ENCODE measurements around the gene SLC35F3.
"Not testable (repeated sequence)": the region's sequence is repeated elsewhere in the genome, so short reads cannot be mapped to it uniquely, and the experiment has no call there.

SLC35F3 gene

DNA sequence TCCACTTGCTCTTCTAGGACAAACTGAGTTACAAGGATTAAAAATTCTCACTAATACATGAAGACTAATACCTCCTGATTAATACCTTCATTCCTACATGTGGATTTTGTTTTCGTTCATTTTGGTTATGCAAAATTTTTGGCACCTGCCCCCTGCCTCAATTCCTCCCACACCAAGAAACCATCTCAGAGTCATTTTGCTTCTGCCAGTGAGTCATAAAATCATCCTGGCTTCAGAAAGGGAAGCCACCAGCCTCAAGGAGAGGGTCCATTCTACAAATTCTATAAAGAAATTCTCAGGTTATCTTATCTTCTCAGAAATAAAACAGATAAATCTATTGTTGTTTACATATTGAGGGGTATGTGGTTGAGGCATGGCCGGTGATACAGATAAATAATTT lies 365.6 kb downstream of the SLC35F3 start:
- no peak for DNase-seq

DNA sequence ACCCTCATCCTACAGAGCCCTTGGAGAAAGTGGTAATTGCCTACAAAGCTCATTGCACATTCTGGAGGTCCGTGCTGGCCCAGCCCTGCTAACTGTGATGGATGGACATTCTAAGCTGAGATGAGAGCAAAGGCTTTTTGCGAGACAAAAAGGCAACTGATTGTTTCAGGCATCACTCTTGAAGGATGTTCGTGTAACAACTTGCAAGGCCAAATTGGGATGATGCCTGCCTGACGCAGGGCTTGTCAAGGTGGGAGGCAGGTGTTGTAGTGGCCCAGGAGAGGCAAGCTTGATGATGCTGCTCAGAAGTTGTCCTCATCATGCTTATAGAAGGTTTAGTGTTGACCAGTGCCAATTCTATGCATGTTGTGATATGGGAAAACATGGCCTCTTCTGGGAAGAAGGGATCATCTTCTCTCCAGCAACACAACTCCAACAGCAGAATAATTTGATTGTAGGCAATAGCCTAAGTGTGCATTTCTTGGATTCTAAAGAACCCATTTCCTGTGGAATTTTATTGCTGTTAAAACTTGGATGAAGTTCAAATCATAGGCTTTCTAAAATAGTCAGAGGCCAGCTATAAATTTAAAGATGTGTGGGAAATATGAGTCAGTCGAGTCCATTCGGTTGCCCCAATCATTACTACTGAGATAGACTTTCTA lies 366.2 kb downstream of the SLC35F3 start:
- DNase-seq: no peak

- DNase-seq: no peak
These were observed 366.7 kb downstream of the SLC35F3 start for GRCh38 chr1:234271243-234271606.

DNA sequence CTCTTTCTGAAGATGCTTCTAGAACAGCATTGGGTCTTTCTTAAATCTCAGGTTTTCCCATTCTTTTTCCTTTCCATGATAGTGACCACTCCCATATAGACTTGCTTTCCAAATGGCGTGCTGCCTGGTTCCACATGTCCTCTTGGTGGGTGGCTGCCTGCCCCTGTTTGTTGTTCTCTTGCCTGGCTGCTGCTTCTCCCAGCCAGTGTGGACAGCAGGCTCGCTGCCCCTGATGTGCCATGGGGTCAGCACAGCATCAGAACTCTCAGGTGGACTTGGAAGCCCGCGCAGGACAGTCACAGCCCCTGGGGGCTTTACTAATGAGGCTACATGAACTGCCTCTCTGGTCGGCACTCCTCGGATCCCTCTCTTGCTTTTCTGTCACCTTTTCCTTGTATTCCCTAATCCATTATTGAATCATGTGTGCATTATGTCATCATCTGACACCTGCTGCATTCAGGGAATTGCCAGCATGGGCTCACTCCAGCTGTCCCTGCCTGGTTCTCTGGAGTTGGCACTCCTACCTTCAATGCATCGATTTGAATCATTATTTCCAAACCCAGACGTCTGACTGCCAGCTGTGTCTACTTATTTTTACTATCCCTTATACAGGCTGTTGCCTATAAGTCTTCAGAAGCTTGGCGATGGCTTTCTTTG lies 368.3 kb downstream of the SLC35F3 start:
- no peak for DNase-seq

GRCh38 chr1:234273981-234274380 lies 369.5 kb downstream of the SLC35F3 start:
- no peak for DNase-seq

GRCh38 chr1:234276151-234276788 lies 371.8 kb downstream of the SLC35F3 start:
- no peak for DNase-seq

DNA sequence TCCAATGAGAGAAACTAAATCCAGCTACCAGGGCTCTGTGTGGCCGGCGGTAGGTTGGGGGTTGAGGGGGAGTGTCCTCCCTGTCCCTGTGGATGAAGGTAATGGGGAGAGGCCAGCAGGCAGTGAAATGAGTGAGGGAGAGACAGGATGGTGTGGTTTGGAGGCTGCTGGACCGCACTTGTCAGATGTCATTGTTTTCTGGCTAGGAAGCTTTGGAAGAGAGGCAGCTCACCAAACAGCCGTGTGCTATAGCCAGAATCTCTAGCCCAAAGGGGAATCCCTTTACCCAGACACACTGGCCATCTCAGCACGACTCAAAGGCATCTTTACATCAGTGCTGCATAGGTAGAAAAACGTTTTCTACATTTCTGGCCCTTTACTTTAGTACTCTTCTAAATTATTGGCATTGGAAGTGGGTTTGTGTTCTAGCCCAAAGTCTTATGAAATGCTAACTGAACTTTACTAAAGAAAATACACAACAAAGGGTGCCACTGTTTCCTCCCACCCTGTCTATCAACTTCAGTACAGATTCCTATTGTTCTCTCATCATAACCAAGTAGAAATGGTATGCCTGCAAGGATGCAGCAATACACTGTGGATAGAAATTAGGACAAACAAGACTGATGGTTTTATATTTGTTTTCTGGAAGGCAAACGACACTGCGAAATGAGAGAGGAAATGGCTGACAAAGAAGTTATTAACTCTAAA lies 372.8 kb downstream of the SLC35F3 start:
- DNase-seq: no peak

- no peak for DNase-seq
These were observed 374.5 kb downstream of the SLC35F3 start for GRCh38 chr1:234279021-234279420.

GRCh38 chr1:234280500-234280899 lies 376.0 kb downstream of the SLC35F3 start:
- no peak for DNase-seq

- no peak for DNase-seq
These were observed 377.5 kb downstream of the SLC35F3 start for GRCh38 chr1:234281826-234282489.

DNA sequence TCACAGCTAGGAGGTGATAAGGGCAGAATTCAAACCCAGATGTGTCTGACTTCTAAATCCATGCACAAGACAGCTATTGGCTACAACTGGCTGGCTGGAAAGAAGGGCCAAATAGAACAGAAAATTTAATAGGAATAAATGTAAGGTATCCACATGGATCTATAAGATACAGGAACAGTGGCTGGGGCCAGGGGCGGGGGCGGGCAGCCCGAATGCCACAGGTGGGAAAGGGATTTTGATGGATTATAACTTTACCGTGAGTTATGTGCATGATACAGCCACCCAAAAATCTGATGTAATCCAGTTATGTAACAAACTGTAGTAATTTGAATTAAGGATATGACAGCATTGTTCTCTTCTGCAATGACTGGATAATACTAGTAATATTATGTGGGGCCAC lies 381.7 kb downstream of the SLC35F3 start:
- DNase-seq: no peak

DNA sequence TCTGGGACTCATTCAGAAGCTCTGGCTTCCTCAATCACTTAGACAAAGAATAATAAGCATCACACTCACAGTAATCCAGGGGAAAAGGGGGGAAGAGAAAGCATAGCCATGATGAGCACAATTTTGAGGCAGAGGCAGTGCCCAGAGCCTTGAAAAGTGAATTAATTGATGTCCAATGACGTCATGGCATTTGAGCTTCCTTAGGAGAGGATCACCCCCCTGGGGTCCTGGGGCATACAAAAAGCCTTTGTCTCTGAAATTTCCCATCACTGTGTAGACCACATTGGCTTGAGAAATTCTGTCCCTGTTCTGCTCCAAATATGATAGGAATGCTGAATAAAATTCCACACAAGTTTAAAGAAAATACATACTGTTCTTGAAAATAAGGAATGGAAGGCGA lies 384.5 kb downstream of the SLC35F3 start:
- DNase-seq: no peak

GRCh38 chr1:234289538-234290305 lies 385.2 kb downstream of the SLC35F3 start:
- no peak for DNase-seq

DNA sequence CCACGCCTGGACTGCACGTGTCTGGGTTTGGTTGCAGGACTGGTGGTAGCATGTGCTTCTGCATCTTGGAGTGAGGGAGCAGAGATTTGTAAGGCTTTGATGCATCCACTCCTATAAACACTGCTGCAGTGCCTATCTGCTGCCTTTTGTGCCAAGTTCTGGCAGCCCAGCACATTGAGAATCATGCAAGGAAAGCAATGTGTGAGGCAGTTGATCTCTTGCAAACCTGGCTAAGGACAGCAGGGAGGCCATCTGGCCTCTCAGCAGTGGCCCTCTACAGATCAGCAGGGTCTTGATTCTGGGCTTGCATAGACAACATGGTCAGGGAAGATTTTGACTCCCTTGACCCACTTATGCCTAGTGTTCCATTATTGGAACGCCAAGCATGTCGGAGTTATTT lies 387.5 kb downstream of the SLC35F3 start:
- DNase-seq: no peak

DNA sequence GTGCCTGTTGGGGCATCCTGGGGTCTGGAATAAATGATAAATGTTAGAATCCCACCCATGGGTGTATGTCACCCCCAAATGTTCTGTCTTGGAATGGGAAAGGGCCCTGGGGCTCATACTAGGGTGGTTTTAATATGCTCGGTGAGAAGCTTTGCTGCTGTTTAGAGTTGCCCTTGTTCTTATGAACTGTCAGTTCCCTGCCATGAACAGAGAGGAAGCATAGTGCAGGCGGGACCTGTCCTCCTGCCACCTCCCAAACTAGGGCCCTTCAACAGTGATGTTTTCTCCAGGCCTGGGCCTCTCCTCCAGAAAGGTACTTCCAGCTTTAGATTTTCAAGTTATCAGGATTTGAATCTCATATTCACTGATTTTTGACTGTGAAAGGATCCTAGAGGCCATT lies 388.1 kb downstream of the SLC35F3 start:
- no peak for DNase-seq

DNA sequence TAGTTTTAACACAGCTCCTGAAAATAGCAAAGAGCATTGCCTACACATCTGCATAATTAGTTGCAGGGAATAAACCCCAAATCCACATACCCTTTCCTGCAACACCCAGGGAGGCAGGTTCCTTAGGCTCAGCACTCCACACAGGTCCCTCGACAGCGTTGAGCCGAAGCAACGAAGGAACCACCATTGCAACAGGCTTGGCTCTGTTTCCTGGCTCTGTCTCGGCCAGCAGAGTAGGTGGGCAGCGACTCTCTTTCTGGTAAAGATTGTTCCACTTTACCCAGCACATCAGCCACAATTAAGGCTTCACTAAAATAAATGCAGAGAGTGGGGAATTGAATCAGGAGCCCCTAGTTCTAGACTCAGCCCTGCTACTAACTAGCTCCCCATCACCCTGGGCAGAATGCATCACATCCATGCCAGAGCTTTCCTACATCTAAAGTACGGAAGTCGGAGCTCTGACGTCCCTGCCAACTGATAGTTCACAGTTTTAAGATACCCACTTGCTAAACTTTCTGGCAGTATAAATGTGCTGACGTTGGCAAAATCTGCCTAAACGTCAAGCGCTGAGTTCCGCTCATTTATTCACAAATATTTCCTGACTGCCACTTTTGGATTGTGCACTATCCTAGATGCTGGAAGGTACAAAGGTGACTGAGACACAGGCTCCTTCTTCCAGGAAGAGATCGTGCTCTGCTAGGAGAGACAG lies 389.8 kb downstream of the SLC35F3 start:
- DNase-seq: no peak

GRCh38 chr1:234295068-234295467 lies 390.6 kb downstream of the SLC35F3 start:
- no peak for DNase-seq

DNA sequence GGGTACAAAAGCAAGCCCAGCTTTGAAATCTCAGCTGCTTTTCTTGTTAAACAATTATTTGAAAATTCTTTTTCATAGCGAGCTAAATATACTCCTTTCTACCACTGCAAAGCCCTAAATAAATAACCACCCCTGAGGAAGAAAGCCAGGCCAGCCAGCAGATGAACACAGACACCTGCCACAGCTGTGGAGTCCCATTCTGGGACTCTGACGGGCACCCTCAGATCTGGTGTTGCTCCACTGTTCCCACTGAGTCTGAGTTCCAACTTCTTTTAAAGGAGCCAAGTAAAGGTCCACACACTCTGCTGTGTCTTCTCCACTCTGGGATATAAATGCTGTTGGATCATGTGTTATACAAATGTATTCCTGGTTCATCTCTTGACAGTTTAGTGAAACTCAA lies 391.1 kb downstream of the SLC35F3 start:
- DNase-seq: no peak

DNA sequence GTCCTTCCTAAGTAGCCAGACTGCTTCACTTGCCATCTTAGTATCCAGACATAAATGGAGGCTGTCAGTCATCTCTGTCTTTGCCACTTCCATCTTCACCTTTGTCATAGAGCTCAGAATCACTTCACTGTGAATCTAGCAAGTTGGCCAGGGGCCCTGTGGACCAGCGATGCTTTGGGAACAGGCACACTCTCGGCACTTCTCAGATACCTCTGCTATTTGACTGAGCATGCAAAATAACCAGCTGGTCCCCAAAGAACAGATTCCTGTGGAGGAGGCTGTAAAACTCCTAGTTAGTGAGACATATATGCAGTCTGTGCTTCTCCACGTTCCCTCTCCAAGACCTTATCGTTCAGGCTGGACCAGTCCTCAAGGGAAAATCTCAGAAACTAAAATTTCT lies 392.0 kb downstream of the SLC35F3 start:
- no peak for DNase-seq

- no peak for DNase-seq
These were observed 393.2 kb downstream of the SLC35F3 start for GRCh38 chr1:234297668-234298067.

- DNase-seq: no peak
These were observed 395.6 kb downstream of the SLC35F3 start for GRCh38 chr1:234300096-234300495.

- DNase-seq: not testable (repeated sequence)
These were observed 397.2 kb downstream of the SLC35F3 start for GRCh38 chr1:234301663-234302062.

All from activated T-cell treated with anti-CD3 and anti-CD28 coated beads for 4 hours (primary cell).